ENCODE measurements around the gene ADGRD2.

ADGRD2 gene

DNA sequence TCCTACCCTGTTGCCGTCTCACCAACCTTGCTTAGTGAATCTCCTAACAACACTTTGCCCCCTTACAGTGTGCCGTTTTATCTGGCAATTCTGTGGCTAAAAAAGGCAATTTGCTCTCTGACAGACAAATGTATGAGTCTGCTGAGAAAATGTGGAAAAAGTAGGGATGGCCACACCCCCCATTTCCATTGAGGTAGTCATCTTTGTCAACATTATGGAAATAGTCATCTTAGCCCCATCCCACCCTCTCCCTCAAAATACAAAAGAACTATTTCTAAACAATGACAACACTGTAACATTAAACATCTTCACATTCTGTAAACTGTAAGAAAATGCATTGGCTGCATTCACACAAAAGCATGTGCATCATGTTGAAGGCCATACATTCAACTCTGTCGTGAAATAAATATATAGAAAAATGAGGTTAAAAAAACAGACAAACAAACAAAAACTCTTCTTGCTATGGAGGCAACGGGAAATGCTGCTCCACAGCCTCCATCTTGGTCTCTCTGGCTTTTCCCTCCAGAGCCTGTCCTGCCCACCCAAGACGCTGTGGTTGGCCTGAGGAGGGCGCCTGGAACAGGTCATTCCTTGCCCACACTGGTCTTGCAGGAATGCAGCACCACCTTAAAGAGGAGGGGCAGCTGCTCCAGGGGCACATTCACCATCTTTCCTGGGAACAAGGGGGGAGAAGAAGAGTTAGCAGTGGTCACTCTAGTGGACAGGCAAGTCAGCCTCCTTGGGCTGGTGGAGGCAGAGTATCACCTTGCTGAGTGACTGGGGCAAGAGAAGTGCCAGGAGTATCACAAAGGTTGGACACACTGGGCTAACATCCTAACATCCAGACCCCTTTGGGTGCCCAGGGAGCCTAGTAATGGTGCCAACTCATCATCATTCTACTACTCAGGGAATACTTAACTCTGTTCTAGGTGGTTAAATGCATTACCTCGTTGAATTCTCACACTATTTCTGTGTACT, 72.2 kb downstream of the ADGRD2 start:
- Histone ChIP-seq H3K4me3 (ENCODE audit: low read length) (no peak overlapping the region), H3K27ac (ENCODE audit: low read length) (no peak overlapping the region), H3K27me3 (ENCODE audit: control insufficient read depth, insufficient read depth, low read length) (no peaks in the 10 kb centered on the region), H3K9ac (ENCODE audit: low read length) (no peak overlapping the region), H3K9me3 (ENCODE audit: control insufficient read depth, low read depth, low read length) (no peaks in the 10 kb centered on the region), H3K4me1 (ENCODE audit: control insufficient read depth, low read depth, low read length) (no peaks in the 10 kb centered on the region), H3K36me3 (ENCODE audit: control insufficient read depth, low read depth, low read length) (peaks cover 55% of the 10 kb centered on the region)

DNA sequence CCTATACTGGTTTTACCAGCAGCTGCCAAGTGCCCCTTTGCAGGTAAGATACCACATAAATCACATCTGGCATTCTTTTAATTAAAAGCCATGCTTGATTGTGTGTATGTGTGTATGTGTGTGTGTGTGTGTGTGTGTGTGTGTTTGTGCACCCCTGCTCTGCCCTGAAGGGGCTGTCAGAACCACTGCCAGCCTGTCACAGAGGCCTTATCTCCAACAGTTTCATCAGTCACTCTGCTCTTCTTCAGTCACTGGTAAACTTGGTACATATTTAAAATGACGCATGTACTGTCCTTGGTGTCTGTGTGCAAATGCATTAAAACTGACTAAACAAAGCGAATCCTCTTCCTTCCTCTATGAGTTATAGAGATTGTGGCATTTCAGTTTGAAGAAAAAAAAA, 75.9 kb downstream of the ADGRD2 start:
- H3K27me3 ChIP-seq (ENCODE audit: control insufficient read depth, insufficient read depth, low read length) = no peaks in the 10 kb centered on the region
- no peak overlapping the region for H3K4me3 ChIP-seq (ENCODE audit: low read length)
- peaks cover 48% of the 10 kb centered on the region for H3K36me3 ChIP-seq (ENCODE audit: control insufficient read depth, low read depth, low read length)
- no peaks in the 10 kb centered on the region for H3K4me1 ChIP-seq (ENCODE audit: control insufficient read depth, low read depth, low read length)
- H3K27ac ChIP-seq (ENCODE audit: low read length) = no peak overlapping the region
- H3K9ac ChIP-seq (ENCODE audit: low read length) = no peak overlapping the region
- no peaks in the 10 kb centered on the region for H3K9me3 ChIP-seq (ENCODE audit: control insufficient read depth, low read depth, low read length)

DNA sequence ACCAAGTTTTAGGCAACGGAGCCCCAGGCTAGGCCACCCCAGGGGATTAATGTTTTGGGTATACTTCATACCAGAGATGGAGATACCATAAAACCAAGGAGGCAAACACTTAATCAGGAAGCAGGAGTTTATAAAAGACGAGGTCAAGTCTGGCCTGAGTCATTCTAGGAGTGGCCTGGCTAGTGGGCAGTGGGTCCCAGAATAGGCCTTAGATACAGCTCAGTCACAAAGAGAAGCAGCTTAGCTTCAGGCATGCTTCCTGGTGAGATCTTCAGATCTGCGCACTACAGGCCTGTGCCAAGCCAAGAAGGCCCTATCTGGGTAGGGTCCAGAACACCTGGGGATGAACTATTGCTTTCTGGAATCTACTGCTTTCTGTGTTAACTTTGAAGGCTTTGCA, 77.5 kb downstream of the ADGRD2 start:
- H3K36me3 ChIP-seq (ENCODE audit: control insufficient read depth, low read depth, low read length) = peaks cover 48% of the 10 kb centered on the region
- no peak overlapping the region for H3K9ac ChIP-seq (ENCODE audit: low read length)
- H3K9me3 ChIP-seq (ENCODE audit: control insufficient read depth, low read depth, low read length) = no peaks in the 10 kb centered on the region
- no peaks in the 10 kb centered on the region for H3K27me3 ChIP-seq (ENCODE audit: control insufficient read depth, insufficient read depth, low read length)
- H3K4me1 ChIP-seq (ENCODE audit: control insufficient read depth, low read depth, low read length) = no peaks in the 10 kb centered on the region
- no peak overlapping the region for H3K4me3 ChIP-seq (ENCODE audit: low read length)
- H3K27ac ChIP-seq (ENCODE audit: low read length) = no peak overlapping the region

Measured in iPS-18a (cell line).